Neural cell (in vitro differentiated cells): ENCODE measurements around the gene SLC6A11.

Experiments
- CTCF ChIP-seq: fragments of 450-650 bp; IDR thresholded peaks from 2 replicates; pipeline ENCODE4 v1.5.1; 2014; ENCODE audit warnings: antibody characterized with exemption, mild to moderate bottlenecking, moderate library complexity; ENCODE audit not compliant: poor library complexity, severe bottlenecking
- EP300 ChIP-seq: fragments of 450-650 bp; conservative IDR thresholded peaks from 2 replicates; pipeline ENCODE4 v1.6.1; 2014; ENCODE audit warnings: antibody characterized with exemption, mild to moderate bottlenecking, moderate library complexity; ENCODE audit not compliant: poor library complexity, severe bottlenecking
- RAD21 ChIP-seq: fragments of 450-650 bp; conservative IDR thresholded peaks from 2 replicates; pipeline ENCODE4 v1.6.1; 2014; ENCODE audit warnings: antibody characterized with exemption, mild to moderate bottlenecking, moderate library complexity
- REST ChIP-seq: IDR thresholded peaks from 2 replicates; pipeline ENCODE4 v1.6.1; 2012; ENCODE audit warnings: borderline replicate concordance
- SMC3 ChIP-seq: fragments of 450-650 bp; conservative IDR thresholded peaks from 2 replicates; pipeline ENCODE4 v1.6.1; 2014; ENCODE audit warnings: antibody characterized with exemption, mild to moderate bottlenecking, moderate library complexity; ENCODE audit not compliant: poor library complexity
- TAF1 ChIP-seq: IDR thresholded peaks from 2 replicates; pipeline ENCODE4 v1.6.1; 2012; ENCODE audit warnings: low read depth

- TF ChIP-seq EP300 (no peak), RAD21 (no peak), REST (no peak), CTCF (no peak), SMC3 (no peak), TAF1 (no peak)
Observed at GRCh38 chr3:10834951-10835350, 18.9 kb downstream of the SLC6A11 start.
